Measurements from ENCODE around the gene ZNF451.

ZNF451 gene

GRCh38 chr6:57209030-57209429 is 119.0 kb downstream of the ZNF451 start:
- no peak for FAIRE-seq

DNA sequence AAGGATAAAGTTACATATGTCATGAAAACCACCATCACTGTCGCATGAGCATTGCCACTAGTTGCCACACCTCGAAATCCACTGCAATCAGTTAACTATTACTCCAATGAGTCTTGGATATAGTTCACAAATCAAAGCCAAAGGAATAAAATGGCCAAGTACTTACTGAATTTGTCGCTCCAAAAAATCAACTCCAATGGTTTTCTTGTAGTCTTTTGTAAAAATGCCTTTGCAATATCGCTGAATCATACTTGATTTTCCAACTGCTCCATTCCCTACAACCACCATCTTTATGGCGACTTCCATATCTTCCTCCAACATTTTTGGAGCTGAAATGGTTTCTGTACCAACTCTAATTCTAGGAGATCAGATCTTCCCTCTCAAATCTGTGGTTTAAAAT is 120.1 kb downstream of the ZNF451 start:
- no peak for FAIRE-seq

DNA sequence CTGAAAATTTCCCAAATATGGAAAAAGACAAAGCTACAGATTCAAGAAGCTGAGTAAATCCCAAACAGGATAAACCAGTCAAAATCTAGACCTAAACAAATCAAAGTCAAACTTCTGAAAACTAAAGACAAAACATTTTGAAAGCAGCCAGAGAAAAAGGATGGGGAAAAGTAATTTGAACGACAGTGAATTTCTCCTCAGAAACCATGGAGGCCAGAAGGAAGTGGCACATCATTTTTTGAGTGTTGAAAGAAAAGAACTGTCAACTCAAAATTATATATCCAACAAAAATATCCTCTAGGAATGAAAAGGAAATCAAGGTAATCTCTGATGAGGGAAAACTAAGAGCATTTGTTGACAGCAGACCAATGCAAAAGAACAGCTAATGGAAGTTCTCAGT is 125.3 kb downstream of the ZNF451 start:
- FAIRE-seq, result no peak

DNA sequence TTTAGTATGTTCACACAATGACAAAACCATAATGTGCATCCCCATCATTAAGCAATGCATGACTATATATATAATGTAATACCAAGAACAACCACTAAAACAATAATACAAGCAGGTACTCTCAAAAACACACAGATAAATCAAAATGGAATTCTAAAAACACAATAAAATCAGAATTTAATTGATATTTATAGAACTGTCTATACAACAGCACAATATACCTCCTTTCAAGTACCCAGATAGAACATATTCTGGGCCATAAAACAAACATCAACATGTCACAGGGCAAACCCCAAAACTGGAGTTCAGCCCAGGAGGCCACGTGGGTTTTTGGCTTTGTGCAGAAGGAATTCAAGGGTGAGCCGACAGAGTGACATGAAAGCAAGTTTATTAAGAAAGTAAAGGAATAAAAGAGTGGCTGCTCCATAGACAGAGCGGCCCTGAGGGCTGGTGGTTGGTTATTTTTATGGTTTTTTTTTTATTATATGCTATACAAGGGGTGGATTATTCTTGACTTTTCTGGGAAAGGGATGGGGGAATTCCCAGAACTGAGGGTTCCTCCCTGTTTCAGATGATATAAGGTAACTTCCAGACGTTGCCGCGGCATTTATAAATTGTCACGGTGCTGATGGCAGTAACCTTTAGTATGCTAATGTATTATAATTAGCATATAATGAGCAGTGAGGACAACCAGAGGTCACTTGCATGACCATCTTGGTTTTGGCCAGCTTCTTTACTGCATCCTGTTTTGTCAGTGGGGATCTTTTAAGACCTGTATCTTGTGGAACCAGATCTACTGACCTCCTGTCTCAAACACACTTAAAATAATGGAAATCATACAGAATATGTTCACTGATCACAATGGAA is 126.5 kb downstream of the ZNF451 start:
- FAIRE-seq, result no peak

DNA sequence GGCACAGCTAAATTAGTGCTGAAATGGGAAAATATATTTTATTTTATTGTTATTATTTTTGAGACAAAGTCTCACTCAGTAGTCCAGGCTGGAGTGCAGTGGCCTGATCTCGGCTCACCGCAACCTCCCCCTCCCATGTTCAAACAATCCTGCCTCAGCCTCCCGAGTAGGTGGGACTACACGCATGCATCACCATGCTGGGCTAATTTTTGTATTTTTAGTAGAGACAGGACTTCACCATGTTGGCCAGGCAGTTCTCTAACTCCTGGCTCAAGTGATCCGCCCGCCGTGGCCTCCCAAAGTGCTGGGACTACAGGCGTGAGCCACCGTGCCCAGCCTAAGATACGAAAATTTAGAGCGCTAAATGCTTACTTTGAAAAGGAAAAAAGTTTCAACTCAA is 127.3 kb downstream of the ZNF451 start:
- no peak for FAIRE-seq

All from TTC549 (cell line).